HG02852 (cell line): ENCODE measurements around the gene ARID3C.

Experiments
- ATAC-seq: cut with Tn5 transposase; IDR thresholded peaks from one replicate; pipeline ENCODE4 v1.9.1; 2021; ENCODE audit warnings: mild to moderate bottlenecking, moderate library complexity; ENCODE audit not compliant: unreplicated experiment

The ARID3C gene, protein sequence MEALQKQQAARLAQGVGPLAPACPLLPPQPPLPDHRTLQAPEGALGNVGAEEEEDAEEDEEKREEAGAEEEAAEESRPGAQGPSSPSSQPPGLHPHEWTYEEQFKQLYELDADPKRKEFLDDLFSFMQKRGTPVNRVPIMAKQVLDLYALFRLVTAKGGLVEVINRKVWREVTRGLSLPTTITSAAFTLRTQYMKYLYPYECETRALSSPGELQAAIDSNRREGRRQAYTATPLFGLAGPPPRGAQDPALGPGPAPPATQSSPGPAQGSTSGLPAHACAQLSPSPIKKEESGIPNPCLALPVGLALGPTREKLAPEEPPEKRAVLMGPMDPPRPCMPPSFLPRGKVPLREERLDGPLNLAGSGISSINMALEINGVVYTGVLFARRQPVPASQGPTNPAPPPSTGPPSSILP

DNA sequence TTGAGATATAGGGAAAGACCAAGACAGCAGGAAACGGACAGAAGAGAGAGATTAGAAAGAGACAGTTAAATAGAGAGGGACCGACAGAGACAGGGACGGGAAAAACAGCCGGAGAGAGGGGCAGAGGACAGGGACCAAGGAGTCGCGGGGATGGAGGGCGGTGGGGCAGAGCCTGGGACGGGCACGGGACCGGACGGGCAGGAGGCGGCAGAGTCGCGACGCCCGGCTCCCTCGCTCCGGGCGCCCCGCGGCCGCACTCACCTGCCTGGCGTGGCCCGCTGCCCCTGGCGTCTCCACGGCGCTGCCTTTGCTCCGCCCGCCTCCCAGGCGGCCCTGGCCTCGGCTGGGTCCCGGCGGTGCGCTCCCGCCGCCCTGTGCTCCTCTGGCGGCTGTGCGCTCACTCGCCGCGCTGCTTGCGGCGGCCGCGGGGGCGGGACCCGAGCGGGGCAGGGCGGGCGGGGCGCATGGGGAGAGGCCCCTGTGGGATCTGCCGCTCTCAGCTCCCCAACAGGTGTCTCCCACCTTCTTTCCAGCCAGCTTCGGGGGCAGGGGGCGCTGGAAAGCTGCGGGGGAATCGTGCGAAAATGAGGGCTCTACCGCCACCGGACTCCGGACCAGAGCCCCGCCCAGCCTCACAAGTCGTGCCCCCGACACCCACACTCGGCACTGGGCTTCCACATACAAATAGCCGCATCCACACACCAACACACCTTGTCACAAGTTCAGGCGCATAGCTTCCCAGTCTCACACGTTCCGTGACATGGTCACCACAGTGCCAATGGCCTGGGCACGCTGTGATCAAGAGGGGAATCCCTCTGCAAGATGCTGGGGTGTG is at the start of gene ARID3C:
Gene ARID3C, minus strand, starts transcription at position 411 of the 835 bp plus-strand sequence. CDS start 1,052 bp downstream, outside the sequence.
- no peak for ATAC-seq

DNA sequence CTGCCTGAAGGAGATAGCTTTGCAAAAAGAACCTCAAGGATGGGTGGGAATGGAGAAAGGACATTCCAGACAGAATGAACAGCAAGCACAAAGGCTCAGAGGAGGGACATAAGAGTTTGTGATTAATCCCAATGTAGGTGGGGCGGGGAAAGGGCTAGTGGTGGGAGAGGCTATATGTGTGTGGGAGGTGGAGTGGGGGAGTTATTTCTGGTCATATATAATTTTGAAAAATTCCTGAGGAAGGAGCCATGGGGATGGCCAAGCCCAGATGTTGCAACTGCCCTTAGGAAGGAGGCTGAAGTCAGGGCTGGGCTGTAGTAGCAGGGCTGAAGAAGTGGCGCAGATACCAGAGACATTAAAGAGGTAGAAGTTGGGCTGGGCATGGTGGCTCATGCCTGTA is 47.0 kb upstream of the ARID3C start:
- no peak for ATAC-seq

DNA sequence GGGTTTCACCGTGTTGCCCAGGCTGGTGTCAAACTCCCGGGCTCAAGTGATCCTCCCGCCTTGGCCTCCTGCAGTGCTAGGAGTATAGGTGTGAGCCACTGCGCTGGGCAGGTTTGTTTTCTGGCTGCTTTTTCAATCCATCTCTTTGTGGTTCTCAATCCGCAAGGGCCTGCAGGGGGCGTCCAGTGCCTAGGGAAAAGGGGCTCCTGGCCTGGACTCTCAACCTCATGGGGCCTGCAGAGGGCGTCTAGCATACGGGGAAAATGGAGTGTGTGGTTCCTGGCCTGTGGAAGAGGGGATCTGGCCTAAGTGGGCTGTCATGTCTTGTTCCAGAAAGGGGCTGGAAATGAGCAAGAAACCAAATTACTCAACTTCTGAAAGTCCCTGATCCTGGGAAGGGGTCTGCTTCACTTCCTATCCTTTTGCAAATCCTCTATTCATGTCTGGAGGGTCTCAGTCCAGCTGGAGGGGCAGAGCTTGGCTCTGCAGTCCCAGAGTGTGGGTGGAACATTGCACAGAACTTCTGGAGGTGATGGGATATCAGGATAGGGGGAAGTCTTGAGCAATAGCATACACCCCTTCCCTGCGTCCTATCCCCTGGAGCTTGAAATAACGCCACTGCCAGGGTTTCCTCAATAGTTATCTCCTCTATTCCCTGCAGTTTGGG is 46.3 kb upstream of the ARID3C start:
- ATAC-seq, result no peak

DNA sequence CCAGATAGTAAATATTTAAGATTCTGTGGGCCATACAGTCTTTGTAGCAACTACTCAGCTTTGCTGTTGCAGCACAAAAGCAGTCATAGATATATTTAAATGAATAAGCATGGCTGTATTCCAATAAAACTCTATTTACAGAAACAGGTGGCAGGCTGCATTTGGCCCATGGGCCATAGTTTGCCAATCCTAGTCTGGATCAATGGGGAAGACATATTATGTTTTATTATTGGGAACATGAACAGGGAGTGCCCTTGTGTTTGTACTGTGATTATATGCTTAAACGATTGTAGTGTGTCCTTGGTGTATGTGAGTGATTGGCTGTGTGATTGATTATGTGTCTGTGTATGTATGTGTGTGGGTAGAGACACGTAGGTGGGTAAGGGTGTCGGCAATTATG is 45.6 kb upstream of the ARID3C start:
- ATAC-seq, result no peak

DNA sequence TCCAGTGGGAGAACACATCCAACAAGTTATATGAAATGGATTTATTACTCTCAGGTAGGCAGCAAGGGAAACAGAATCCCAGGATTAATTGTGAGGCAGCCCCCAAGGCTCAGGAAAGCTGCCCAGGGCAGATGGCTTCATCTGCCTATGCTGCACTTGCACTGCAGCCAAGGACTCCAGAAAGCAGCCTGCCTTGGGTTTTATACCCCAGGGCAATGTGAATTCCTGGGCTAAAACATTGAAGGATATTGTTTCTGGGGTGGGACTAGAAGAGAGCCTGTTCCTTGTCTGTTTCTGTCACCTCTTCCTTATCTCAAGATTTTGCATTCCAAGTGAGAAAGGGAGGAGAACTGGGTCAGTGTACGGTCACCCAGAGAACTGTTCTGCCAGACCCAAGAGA is 42.4 kb upstream of the ARID3C start:
- no peak for ATAC-seq

DNA sequence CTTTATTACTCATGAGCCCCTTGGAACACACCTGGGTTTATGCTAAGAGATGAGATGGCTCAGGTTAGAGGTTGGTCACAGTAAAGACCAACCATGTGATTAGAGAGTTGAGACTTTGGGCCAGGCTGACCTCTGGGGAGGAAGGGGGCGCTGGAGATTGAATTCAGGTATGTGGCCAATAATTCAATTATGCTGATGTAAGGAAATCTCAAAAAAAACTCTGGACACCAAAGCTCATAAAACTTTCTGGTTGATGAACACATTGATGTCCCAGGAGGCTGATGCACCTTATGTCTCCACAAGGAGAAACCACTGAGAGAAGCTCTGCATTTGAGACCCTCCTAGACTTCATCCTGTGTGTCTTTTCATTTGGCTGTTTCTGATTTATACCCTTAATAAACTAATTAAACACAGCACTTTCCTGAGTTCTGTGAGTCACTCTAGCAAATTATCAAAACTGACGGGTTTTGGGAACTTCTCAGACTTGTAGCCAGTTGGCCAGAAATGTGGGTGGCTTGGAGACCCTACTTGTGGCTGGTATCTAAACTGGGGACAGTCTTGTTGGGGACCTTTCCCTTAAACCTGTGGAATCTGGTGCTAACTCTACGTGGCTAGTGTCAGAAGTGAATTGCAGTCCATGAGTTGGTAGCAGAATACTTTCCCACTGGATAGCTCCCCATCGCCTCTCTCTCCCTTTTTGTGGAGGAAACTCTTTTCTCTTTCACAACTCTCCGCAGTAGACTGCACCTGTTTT is 41.1 kb upstream of the ARID3C start:
- ATAC-seq, result no peak

DNA sequence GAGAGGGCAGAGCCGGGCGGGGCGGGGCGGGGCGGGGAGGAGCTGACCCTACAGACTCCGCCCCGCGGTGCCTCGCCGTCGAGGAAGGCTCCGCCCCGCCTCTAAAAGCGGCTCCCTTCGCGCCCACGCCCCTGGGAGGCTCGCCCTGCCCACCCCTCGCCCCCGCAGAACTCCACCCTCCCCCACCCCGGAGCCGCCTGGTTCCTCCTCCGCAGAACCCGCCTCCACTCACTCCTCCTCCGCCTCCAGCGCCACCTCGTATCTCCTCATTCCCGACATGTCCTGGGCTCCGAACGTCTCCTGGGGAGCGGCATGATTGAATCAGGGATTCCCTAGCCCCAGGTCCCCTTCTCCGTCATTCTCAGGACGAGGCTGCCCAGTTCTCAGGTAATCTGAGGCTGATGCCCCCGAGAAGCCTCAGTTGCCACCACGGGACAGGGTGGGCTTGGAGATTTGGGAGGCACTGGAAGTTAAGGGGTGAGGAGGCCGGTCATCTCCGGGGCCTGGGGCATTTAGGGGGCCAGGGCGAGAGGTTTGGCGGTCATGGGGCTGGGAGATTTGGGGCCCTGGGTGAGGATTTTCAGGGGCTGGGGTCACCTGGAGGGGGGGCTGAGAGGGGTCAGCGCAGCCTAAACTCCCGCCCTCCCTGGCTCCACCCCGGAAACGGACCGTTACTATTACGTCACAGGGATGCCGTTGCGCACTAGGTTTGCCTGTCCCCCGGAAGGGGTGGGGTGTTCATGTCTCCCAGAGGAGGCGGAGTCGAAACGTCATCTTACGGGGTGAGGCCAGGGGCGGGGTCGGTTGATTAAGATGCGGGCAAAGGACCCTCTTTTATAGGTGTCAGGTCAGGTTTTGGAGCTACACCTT is 36.8 kb upstream of the ARID3C start:
- ATAC-seq, result peak; percentile 72

DNA sequence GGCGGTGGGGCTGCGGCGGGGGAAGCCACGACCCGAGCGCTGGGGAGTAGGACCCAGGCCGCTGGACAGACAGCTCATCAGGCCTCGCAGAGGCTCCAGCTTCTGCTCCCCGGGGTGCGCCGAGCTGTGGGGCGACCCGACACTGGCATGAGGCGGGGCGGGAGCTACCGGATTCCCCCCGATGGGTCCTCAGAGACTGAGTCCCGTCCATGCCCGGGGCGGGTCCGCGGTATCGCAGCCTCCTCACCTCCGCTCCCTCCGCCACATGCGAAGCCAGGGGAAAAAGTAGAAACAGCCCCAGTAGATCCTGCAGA is 36.2 kb upstream of the ARID3C start:
- ATAC-seq, result peak; percentile 13

DNA sequence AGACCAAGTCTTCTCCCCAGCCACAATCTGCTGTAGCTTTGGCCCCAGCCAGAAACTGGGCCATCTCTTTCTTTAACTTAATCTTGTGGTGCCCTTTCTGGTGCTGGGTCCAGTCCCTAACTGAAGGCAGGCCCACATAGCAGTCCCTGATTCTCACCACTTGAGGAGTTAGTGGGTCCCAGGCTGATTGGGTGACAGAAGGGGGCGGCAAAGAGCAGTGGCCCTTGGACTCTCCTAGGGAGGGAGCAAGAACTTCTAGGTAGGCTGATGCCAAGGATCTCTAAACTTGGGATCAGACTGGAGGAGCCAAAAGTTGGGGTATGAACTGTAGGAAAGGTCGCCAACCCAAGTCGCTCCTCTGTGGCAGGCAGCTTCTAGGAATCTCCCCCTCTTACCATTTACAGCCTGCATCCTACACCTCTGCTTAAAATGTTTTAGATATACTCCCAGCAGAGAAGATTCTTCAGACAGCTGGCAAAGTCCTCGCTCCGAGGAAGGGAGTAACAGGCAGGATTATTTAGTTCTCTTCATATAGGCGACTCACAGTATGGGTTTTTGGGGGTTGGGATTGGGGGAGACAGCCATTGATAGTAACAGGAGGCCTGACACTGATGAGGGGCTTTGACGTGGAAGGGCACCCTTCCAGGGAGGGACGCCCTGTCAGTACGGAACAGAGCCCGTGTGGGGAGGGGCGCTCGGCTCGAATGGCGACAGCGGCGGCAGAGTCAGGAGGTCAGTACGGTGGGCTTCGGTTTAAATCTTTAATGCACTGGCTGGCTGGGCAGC is 35.6 kb upstream of the ARID3C start:
- peak; percentile 56 for ATAC-seq

DNA sequence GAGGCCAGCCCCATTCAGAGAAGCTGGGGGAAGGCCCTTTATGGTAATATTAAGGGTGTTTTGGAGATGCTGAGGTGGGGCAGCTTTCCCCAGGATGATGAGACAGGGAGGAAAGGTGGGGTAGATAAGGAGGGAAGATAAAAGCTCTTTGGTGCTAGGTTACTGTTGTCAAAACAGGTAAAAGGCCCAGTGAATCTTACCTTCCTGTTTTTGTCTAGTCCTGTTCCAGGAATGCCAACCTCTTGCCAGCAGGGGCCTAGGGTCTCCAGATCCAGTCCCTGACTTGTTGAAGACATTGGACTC is 34.4 kb upstream of the ARID3C start:
- ATAC-seq, result no peak

DNA sequence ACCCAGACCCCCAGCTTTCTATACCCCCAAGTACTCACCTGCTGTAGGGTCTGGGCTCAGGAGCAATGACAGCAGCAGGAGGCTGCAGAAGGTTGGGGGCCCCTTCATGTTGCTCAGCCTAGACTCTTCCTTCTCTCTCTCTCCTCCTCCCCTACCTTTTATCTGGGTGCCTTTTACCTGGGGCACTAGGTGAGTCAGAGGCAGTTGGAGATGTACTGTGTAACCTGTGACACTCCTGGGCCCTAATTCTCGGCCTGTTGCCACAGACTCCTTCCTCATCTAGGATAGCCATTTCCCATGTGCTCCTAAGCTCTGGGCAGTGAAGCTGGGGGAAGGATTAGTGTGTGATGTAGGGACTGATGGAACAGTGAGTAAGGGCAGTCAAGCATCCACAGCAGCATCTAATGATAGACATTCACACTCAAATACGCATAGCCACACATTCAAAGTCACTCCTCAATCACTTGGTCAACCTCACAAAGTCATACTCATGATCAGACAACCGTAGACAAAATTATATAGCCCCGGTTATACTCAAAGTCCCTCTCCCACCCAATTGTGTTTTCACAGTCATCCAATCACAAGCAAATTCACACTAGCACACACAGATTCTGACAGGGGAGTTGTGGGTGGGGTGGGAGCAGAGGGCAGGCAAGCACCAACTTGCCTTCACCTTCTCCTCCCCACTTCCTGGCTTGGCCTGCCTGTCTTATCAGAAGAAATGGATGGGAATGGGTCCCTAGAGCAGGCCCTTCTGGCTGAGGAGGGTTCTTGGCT is 33.8 kb upstream of the ARID3C start, which contains the start of gene CCL27:
Gene CCL27, minus strand, starts transcription at position 132 of the 777 bp plus-strand sequence. Its CDS starts 24 bp downstream, at position 108.
- ATAC-seq, result no peak

DNA sequence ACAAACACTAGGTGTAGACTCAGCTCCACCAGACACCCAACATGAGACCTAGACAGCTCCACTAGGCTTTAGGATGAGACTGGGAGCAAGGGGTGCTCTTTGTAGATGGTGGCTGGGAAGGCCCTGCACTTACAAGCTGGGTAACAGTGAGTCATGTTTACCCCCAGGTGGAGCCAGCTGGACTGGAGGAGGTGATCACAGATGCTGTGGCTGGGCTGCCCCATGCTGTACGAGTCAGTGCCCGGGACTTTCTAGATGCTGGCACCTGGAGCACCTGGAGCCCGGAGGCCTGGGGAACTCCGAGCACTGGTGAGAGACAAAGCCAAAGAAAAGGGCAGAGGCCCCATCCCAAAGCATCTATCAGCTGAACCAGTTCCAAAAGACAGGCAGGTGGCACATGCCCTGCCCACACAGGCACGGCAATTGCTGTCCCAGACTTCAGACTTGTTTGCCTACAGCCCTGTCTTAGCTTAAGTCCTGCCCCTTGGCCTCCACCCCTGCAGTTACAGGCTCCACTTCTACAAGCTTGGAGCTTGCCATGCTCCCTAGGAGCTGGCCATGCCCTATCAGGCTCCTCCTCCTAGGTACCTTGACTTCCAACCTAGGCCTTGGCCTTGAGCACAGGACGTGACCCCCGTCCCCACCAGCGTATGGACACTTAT is 30.9 kb upstream of the ARID3C start:
- no peak for ATAC-seq

DNA sequence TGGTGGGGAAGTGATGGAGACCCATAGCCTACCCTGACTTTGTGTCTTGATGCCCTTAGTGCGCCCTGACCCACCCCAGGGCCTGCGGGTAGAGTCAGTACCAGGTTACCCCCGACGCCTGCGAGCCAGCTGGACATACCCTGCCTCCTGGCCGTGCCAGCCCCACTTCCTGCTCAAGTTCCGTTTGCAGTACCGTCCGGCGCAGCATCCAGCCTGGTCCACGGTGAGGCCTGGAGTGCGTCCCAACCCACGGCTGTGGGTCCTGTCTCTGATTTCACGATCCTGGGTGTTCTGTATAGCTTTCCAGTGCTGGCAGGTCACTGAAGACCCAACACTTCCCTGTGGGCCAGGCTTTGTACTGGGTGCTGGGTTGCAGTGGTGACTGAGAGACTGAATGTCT is 29.6 kb upstream of the ARID3C start:
- no peak for ATAC-seq

DNA sequence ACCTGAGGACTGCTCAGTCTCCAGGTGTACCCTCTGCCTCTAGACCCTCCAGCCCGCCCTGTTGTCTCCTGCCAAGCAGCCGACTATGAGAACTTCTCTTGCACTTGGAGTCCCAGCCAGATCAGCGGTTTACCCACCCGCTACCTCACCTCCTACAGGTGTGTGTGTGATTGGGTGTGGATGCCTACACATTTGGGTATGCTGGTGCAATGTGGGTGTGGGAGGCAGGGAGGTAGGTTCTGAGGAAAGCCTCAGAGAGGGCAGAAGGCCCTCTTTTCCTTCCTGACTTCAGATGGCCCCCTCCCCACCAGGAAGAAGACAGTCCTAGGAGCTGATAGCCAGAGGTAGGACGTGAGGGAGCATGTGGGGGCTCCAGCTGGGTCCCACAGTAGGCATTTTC is 28.1 kb upstream of the ARID3C start:
- no peak for ATAC-seq

DNA sequence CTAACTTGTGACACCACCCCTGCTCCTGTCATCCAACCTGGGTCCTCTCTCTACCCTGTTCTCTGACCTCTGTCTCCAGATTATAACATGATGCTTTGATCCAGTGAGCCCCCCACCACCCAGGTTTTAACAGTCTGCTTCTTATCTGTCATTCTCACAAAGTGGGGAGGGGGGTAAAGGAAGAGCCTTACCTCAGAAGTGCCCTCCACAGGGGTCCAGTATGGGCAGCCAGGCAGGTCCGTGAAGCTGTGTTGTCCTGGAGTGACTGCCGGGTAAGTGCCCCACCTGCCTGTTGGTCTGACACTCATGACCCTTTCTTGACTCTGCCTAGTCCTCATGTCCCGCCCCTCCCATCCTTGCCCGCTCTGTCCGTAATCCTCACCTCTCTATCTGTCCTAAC is 26.5 kb upstream of the ARID3C start:
- ATAC-seq, result no peak

DNA sequence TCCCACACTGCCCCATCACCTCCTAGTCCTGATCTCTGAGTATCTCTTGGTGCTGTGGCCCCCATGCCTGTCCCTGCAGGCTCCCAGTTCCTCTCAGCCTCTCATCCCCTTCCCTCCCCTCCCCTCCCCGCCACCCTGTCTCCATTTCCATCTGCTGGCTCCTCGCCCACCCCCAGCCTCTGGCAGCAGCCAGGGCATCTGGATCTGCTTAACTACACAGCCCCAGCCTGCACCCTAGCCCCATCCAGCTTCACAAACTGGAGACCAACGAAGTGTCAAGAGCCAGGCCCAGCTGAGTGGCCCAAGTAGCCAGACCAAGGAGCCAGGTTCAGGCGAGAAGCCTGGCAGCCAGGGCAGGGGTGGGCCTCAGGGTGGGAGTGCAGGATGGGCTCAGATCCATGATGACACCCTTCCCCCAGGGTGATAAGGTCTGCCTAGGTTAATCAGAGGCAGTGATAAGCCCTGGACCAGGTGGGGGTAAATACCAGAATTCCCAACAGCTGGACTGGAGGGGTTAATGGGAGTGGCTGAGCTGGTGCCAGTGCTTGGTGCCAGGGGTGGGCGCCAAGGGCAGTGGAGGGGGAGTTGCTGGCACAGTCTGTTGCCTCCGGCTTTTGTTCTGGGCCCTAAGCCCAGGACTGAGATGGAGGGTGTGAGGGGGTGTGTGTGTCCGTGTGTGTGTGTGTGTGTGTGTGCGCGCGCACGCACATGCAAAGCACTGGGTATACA is 25.6 kb upstream of the ARID3C start:
- ATAC-seq, result no peak
